Activated CD8-positive, alpha-beta memory T cell treated with anti-CD3 and anti-CD28 coated beads, Interleukin-2, amount 50 U/mL, for 4 hours (primary cell): ENCODE data around the gene TFEB.

ENCODE experiments used
- DNase-seq: peaks from one replicate; pipeline ENCODE4 v3.0.0-alpha.2; 2020

The TFEB gene

GRCh38 chr6:41763470-41763869 lies 28.1 kb upstream of the TFEB start:
- DNase-seq = no peak

- DNase-seq = no peak
Observed at GRCh38 chr6:41759905-41760579, 24.6 kb upstream of the TFEB start.

DNA sequence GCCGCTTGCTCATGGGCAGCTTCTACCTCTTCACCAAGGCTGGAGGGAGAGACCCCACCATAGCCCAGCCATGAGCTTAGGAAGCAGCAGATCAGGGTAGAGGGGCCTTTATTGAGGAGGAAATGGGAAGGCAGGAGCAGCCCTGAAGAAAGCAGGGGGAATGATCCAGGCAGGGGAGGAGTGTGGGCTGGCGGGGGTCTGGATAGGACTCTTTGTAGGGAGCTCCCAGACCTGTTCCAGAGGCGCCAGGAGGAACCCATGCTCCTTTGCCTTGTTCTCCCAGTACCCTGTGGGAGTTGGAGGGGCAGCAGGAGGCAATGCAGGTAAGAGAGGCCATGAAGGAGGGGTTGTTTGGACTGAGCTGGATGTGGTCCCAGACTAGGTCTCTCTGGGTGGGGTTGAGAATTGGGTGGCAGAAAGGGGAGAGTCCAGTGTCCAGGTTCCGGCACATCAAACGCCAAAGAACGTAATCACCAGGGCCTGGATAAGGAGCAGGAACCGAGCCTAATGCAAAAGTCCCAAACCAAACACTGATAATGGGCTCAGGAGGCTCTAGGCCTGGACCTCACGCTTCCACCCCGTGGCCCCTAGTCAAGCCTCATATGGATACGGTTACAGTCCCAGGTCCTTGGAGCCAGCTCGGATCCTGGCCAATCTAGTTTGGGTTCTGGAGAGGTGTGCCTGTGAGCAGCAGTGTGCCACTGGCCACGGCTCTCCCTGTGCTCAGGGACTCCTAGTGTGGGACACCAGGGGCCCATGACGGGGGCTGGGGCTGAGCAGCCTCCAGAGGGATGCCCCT lies 23.9 kb upstream of the TFEB start:
- DNase-seq = no peak

DNA sequence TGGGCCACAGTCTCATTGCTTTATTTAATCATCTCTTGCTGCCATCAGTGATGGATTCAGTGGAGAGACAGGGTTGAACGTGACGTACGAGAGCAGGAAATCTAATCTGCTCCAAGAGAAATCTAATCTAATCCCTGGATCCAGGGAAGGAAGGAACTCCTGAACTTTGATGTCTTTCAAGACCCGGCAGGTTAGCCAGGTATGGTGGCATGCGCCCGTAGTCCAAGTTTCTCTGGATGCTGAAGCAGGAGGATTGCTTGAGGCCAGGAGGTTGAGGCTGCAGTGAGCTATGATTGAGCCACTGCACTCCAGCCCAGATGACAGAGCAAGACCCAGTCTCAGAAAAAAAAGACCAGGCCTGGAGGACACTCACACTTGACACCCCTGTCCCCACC lies 23.2 kb upstream of the TFEB start:
- no peak for DNase-seq

DNA sequence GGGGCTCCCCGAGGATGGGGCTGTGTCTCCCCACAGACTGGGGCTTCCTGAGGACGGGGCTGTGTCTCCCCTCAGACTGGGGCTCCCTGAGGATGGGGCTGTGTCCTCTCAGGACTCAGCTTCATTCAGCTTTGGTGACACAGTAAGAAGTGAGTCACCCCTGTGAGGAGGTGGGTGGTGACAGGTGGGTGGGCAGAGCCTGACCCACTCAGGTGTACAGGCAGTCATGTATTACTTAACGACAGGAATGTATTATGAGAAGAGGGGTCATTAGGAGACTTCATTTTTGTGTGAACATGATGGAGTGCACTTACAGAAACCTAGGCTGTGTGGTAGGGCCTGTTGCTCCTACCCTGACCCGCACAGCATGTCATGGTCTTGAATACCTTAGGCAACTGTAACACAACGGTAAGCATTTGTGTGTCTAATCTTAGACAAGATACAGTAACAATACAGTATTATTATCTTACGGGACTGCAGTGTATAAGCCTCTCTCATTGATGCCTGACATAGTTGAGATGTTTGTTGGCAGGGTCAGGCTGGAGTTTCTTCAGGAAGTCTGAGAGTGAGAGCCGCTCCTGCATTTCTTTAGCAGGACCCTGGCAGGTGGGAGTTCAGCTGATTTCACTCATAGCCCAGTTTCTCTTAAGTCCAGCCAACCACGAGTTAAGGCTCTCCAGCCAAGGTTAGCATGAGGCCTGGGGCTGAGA lies 22.7 kb upstream of the TFEB start:
- DNase-seq = no peak

DNA sequence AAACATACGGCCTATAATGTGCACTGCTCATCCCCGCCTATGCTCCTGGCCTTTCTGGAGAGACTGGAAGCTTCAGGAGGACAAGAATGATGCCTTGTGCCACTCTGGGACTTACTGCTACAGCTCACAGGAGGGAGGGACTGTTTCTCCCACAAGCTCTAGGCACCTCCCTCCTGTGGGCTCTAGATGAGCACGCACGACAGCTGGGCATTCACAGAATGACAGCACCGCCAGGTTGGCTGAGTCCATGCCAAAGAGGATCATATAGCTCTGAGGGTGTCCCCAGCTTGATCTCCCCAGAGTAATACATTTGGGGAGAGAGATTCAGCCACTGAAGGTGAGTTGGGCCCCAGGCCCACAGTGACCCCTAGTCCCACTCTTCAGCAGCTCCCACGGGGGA lies 21.9 kb upstream of the TFEB start:
- DNase-seq = no peak

DNA sequence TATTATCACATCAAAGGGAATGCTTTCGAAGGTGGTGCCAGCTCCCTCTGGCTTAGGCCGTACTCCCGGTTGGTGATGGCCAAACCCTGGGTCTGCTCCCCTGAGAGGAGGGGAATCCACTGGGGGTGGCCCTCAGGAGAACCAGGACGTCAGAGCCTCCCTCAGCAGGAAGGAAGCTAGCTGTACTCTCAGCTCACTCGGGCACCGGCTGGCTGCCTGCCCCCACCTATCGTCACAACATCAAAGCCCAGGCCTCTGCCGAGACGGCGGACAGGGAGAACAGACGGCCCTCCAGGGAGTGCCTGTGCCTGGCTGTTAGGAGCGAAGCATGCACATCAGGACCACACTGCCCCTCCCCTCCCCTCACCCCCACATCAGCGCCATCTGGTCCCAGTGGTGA lies 20.9 kb upstream of the TFEB start:
- DNase-seq = no peak

- no peak for DNase-seq
Observed at GRCh38 chr6:41755895-41756294, 20.5 kb upstream of the TFEB start.

- DNase-seq = no peak
Observed at GRCh38 chr6:41750374-41750773, 15.0 kb upstream of the TFEB start.

- no peak for DNase-seq
Observed at GRCh38 chr6:41748542-41748941, 13.1 kb upstream of the TFEB start.

DNA sequence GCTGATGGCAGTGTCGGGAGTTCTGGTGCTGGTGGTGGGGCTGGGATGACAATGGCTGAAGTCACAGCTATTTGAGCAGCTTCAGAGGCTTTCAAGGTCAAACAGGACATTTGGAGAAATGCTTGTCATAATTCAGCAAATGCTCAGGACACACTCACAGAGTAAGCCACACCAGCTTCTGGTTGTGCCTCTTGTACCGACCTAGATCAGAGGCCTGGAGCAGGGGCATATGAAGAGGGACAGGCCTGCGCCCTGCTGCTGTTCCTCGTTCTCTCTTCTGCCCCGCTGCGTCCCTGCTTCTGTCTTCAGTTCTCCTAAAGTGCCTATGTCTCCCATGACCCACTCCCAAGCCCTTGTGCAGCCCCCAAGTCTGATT lies 12.7 kb upstream of the TFEB start:
- DNase-seq = no peak

DNA sequence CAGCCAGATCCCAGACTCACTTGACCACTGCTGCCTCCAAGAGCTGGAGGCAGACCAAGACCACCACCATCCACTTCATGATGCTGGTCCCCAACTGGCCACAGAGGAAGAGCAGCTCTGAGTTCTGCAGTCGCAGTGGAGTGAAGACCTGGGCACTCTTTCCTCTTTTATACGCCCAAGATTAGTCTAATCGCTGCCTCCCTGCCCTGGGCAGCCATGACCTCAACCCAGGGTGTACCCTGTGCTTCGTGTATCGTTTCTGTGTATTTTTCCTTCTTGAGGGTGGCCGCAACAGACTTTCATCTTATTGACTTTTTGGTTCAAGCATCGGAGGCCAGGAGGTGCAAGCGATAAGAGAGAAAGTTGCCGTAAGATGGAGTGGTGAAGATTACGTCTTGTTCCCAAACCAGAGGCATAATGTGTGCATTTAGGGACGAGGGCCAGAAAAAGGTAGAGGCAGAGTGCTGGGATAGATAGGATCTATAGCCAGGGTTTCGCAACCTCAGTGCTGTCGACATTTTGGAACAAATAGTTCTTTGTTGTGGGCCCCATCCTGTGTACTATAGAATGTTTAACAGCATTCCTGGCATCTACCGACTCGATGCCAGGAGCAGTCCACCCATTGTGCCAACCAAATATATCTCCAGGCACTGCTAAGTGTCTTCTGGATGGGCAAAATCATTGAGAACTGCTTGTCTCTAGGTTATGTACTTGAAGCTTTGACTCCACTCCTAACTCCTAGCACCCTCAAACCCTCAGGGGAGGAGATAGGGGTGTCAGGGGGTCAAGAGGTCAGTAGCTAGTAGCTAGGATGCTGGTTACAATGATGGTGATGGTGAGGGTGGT lies 12.1 kb upstream of the TFEB start, which contains the start of gene PGC:
TSS of gene PGC (minus strand) at position 142 of the 846 bp plus-strand sequence. CDS start at position 79, 63 bp downstream.
- DNase-seq = no peak

DNA sequence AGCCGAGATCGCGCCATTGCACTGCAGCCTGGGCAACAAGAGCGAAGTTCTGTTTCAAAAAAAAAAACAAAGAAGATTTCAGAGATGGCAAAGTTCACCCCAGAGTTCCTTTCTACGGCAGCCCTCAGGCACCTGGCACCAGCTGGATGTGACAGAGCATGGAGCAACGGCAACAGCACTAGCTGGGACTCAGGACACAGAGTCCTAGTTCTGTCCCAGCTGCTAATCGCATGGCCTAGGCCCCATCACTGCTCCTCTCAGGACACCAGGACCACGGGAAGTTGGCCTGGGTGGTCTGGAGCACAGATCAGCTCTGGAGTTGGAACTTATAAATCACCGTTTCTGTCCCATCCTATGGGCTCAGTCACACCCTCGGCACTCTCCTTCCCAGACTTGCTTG lies 10.7 kb upstream of the TFEB start:
- no peak for DNase-seq

GRCh38 chr6:41744236-41744787 lies 8.9 kb upstream of the TFEB start:
- no peak for DNase-seq

GRCh38 chr6:41743406-41744235 lies 8.2 kb upstream of the TFEB start:
- no peak for DNase-seq

- no peak for DNase-seq
Observed at GRCh38 chr6:41741625-41742490, 6.5 kb upstream of the TFEB start.

DNA sequence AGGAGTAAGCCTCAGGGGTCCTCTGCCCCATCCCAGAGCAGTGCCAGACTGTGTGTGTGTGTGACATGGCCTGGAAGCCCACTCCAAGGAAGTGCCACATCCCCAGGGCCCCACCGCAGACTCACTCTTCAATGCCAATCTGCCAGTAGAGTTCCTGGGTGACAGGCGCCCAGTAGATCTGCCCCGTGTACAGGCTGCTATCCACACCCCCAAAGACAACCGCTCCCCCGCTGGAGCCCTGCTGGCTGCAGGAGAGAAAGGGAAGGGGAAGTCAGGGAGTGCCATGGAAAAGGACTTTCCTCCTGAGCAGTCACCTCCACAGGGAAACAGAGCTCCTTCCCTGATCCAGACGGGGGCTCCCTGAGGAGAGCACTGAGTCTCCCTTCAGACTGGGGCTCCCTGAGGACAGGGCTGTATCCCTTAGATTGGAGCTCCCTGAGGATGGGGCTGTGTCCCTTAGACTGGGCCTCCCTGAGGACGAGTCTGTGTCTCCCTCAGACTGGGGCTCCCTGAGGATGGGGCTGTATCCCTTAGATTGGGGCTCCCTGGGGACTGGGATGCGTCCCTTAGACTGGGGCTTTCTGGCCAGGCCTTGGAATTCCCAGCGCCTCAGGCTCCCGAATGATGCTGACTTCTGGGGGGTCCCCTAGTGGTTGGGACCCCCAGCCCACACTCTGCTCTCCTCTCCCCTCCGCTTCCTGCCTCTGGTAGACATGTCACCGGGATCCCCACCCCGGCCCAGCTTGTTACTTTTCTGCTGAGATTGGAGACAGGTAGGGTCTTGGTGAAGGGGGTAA lies 5.2 kb upstream of the TFEB start:
- no peak for DNase-seq

DNA sequence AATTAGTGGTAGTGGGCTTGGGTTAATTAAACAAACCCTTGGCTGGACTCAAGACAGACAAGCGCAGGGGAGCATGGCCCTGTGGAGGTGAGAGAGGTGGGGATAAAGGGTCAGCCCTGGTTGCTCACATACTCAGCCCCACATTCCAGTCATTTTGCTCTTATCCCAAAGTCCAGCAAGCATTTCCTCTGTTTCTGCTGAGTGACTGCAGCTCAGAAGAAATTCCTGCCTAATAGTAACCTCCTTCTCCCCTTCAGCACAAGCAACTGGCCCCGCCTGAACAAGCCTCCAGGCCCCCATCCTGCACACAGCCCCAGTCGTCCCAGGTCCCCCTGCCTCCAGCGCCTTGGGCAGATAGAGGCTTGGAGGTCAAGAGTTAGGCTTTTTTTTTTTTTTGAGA lies 3.6 kb upstream of the TFEB start:
- DNase-seq = no peak

GRCh38 chr6:41737591-41738130 lies 2.3 kb upstream of the TFEB start:
- DNase-seq = no peak
